HG03354 (cell line): Measurements from ENCODE around the gene PDE6D.
A peak's percentile ranks its signal among the peaks of the same experiment; 100 is the strongest.
"Not testable (repeated sequence)": the region's sequence is repeated elsewhere in the genome, so short reads cannot be mapped to it uniquely, and the experiment has no call there.

Source experiments
- ATAC-seq: cut with Tn5 transposase; IDR thresholded peaks from one replicate; pipeline ENCODE4 v1.9.1; 2021; ENCODE audit warnings: mild to moderate bottlenecking; ENCODE audit not compliant: unreplicated experiment, poor library complexity, severe bottlenecking

Gene PDE6D

GRCh38 chr2:231780123-231780908 is 766 bp downstream of the PDE6D start:
- peak; percentile 32 for ATAC-seq

GRCh38 chr2:231769170-231770136 is 11.6 kb downstream of the PDE6D start:
- no peak for ATAC-seq

- ATAC-seq = no peak
These were observed 15.6 kb downstream of the PDE6D start for GRCh38 chr2:231765496-231765929.

GRCh38 chr2:231764760-231765159 is 16.3 kb downstream of the PDE6D start:
- no peak for ATAC-seq

- ATAC-seq = no peak
These were observed 17.0 kb downstream of the PDE6D start for GRCh38 chr2:231764124-231764523.

- ATAC-seq = no peak
These were observed 19.3 kb downstream of the PDE6D start for GRCh38 chr2:231761735-231762134.

- no peak for ATAC-seq
These were observed 29.0 kb downstream of the PDE6D start for GRCh38 chr2:231752061-231752460.

- no peak for ATAC-seq
These were observed 29.9 kb downstream of the PDE6D start for GRCh38 chr2:231751042-231751815.

- ATAC-seq = not testable (repeated sequence)
These were observed 32.1 kb downstream of the PDE6D start for GRCh38 chr2:231749016-231749415.

GRCh38 chr2:231748153-231748896 is 32.8 kb downstream of the PDE6D start:
- not testable (repeated sequence) for ATAC-seq

GRCh38 chr2:231745303-231746038 is 35.6 kb downstream of the PDE6D start:
- no peak for ATAC-seq

GRCh38 chr2:231743376-231744116 is 37.5 kb downstream of the PDE6D start:
- no peak for ATAC-seq

GRCh38 chr2:231737761-231738160 is 43.3 kb downstream of the PDE6D start:
- ATAC-seq = no peak

GRCh38 chr2:231732604-231733003 is 48.5 kb downstream of the PDE6D start:
- no peak for ATAC-seq

GRCh38 chr2:231727621-231728020 is 53.5 kb downstream of the PDE6D start:
- ATAC-seq = no peak

GRCh38 chr2:231726276-231726675 is 54.8 kb downstream of the PDE6D start:
- ATAC-seq = no peak

GRCh38 chr2:231725476-231725875 is 55.6 kb downstream of the PDE6D start:
- no peak for ATAC-seq

GRCh38 chr2:231722721-231723307 is 58.3 kb downstream of the PDE6D start:
- no peak for ATAC-seq
